ENCODE measurements around the gene KLK14.
A peak's percentile ranks its signal among the peaks of the same experiment; 100 is the strongest.

KLK14 gene

GRCh38 chr19:51082611-51083010 is at the start of gene KLK14:
Gene KLK14 (minus strand): TSS chr19:51082887. CDS start chr19:51082614, 273 bp downstream.
- DNase-seq, result no peak

- peak in 1 of 4 experiments; percentile 19 for DNase-seq
These were observed 49.3 kb upstream of the KLK14 start for GRCh38 chr19:51131780-51132680.

- DNase-seq, result no peak
These were observed 47.0 kb upstream of the KLK14 start for GRCh38 chr19:51129716-51130115.

GRCh38 chr19:51128227-51128626 is 45.5 kb upstream of the KLK14 start:
- DNase-seq, result no peak

GRCh38 chr19:51127755-51128154 is 45.1 kb upstream of the KLK14 start:
- DNase-seq, result no peak

GRCh38 chr19:51127032-51127431 is 44.3 kb upstream of the KLK14 start:
- DNase-seq, result no peak

- DNase-seq, result no peak
These were observed 42.9 kb upstream of the KLK14 start for GRCh38 chr19:51125421-51126075.

GRCh38 chr19:51124729-51125128 is 42.0 kb upstream of the KLK14 start, which contains the start of gene SIGLEC9:
Gene SIGLEC9 (plus strand): TSS chr19:51124906. CDS start chr19:51124975, 69 bp downstream.
- DNase-seq, result no peak

- no peak for DNase-seq
These were observed 41.5 kb upstream of the KLK14 start for GRCh38 chr19:51124216-51124615.

- DNase-seq, result no peak
These were observed 41.1 kb upstream of the KLK14 start for GRCh38 chr19:51123802-51124201.

GRCh38 chr19:51123381-51123800 is 40.7 kb upstream of the KLK14 start:
- DNase-seq, result peak in 2 of 4 experiments; percentile 23 to 32

- no peak for DNase-seq
These were observed 39.7 kb upstream of the KLK14 start for GRCh38 chr19:51122112-51122981.

- DNase-seq, result no peak
These were observed 38.6 kb upstream of the KLK14 start for GRCh38 chr19:51121257-51121656.

- DNase-seq, result no peak
These were observed 37.5 kb upstream of the KLK14 start for GRCh38 chr19:51120160-51120559.

GRCh38 chr19:51119611-51120010 is 36.9 kb upstream of the KLK14 start:
- DNase-seq, result no peak

GRCh38 chr19:51119101-51119500 is 36.4 kb upstream of the KLK14 start:
- no peak for DNase-seq

GRCh38 chr19:51116736-51117286 is 34.1 kb upstream of the KLK14 start:
- no peak for DNase-seq

- no peak for DNase-seq
These were observed 31.5 kb upstream of the KLK14 start for GRCh38 chr19:51114087-51114729.

- no peak for DNase-seq
These were observed 28.9 kb upstream of the KLK14 start for GRCh38 chr19:51111606-51112005.

GRCh38 chr19:51110666-51110971 is 27.9 kb upstream of the KLK14 start:
- no peak for DNase-seq

GRCh38 chr19:51108805-51109146 is 26.1 kb upstream of the KLK14 start:
- peak in 3 of 4 experiments; percentile 69 to 78 (median 71) for DNase-seq

- DNase-seq, result peak; percentile 89 to 96 (median 94)
These were observed 25.5 kb upstream of the KLK14 start, which contains the start of gene CTU1 for GRCh38 chr19:51108066-51108804. Gene CTU1 (minus strand): TSS chr19:51108409. CDS start chr19:51104569, 3,840 bp downstream.

Data from activated naive CD4-positive, alpha-beta T cell (primary cell).